ENCODE results near the gene AKR1E2.

Gene AKR1E2

GRCh38 chr10:4847561-4848355 is 21.8 kb downstream of the AKR1E2 start:
- FAIRE-seq, result no peak
- TF ChIP-seq POU2F2 (IDR thresholded peaks at IDR 0.05; ENCODE audit: low read depth, low read length), result no peak

GRCh38 chr10:4848356-4849041 is 22.5 kb downstream of the AKR1E2 start:
- no peak for DNase-seq (ENCODE audit: insufficient read length, low spot score)
- TF ChIP-seq SPI1 (IDR thresholded peaks at IDR 0.05; ENCODE audit: low read depth, low read length) (peak; percentile 71), PAX5 (IDR thresholded peaks at IDR 0.05; ENCODE audit: insufficient read depth, low read length, severe bottlenecking) (no peak)
- FAIRE-seq, result no peak

More at GRCh38 chr10:4847561-4848355, 21.8 kb downstream of the AKR1E2 start:
- DNase-seq (ENCODE audit: insufficient read length, low spot score), result no peak

GRCh38 chr10:4849042-4849402 is 23.0 kb downstream of the AKR1E2 start:
- TF ChIP-seq PAX5 (IDR thresholded peaks at IDR 0.05; ENCODE audit: insufficient read depth, low read length, severe bottlenecking) (no peak), POU2F2 (IDR thresholded peaks at IDR 0.05; ENCODE audit: low read depth, low read length) (no peak), POLR2A (IDR thresholded peaks at IDR 0.05; ENCODE audit: low read depth, low read length) (no peak), SPI1 (IDR thresholded peaks at IDR 0.05; ENCODE audit: low read depth, low read length) (no peak), POLR2AphosphoS5 (IDR thresholded peaks at IDR 0.05; ENCODE audit: low read depth, low read length) (no peak), TAF1 (IDR thresholded peaks at IDR 0.05; ENCODE audit: low read depth, low read length) (no peak)
- FAIRE-seq, result no peak
- DNase-seq (ENCODE audit: insufficient read length, low spot score), result no peak

- TF ChIP-seq PAX5 (IDR thresholded peaks at IDR 0.05; ENCODE audit: insufficient read depth, low read length, severe bottlenecking), result peak; percentile 55
- no peak for TF ChIP-seq POLR2AphosphoS5 (IDR thresholded peaks at IDR 0.05; ENCODE audit: low read depth, low read length)
- TF ChIP-seq TAF1 (IDR thresholded peaks at IDR 0.05; ENCODE audit: low read depth, low read length), result no peak
- TF ChIP-seq SPI1 (IDR thresholded peaks at IDR 0.05; ENCODE audit: low read depth, low read length), result peak; percentile 80
- TF ChIP-seq POLR2A (IDR thresholded peaks at IDR 0.05; ENCODE audit: low read depth, low read length), result no peak
- TF ChIP-seq POU2F2 (IDR thresholded peaks at IDR 0.05; ENCODE audit: low read depth, low read length), result peak; percentile 83; the same call in 1 of the 2 replicates
- DNase-seq (ENCODE audit: insufficient read length, low spot score), result no peak
- peak; percentile 90 for FAIRE-seq
Observed at GRCh38 chr10:4849555-4850242, 23.7 kb downstream of the AKR1E2 start.

- TF ChIP-seq SPI1 (IDR thresholded peaks at IDR 0.05; ENCODE audit: low read depth, low read length) (no peak), TAF1 (IDR thresholded peaks at IDR 0.05; ENCODE audit: low read depth, low read length) (no peak), PAX5 (IDR thresholded peaks at IDR 0.05; ENCODE audit: insufficient read depth, low read length, severe bottlenecking) (no peak), POU2F2 (IDR thresholded peaks at IDR 0.05; ENCODE audit: low read depth, low read length) (no peak), POLR2AphosphoS5 (IDR thresholded peaks at IDR 0.05; ENCODE audit: low read depth, low read length) (no peak), POLR2A (IDR thresholded peaks at IDR 0.05; ENCODE audit: low read depth, low read length) (no peak)
- FAIRE-seq (no peak), DNase-seq (ENCODE audit: insufficient read length, low spot score) (no peak)
Observed at GRCh38 chr10:4850397-4850796, 24.4 kb downstream of the AKR1E2 start.

GRCh38 chr10:4851176-4851575 is 25.2 kb downstream of the AKR1E2 start:
- DNase-seq (ENCODE audit: insufficient read length, low spot score) (no peak), FAIRE-seq (no peak)
- TF ChIP-seq PAX5 (IDR thresholded peaks at IDR 0.05; ENCODE audit: insufficient read depth, low read length, severe bottlenecking), result no peak
- no peak for TF ChIP-seq SPI1 (IDR thresholded peaks at IDR 0.05; ENCODE audit: low read depth, low read length)
- TF ChIP-seq TAF1 (IDR thresholded peaks at IDR 0.05; ENCODE audit: low read depth, low read length), result no peak
- no peak for TF ChIP-seq POLR2A (IDR thresholded peaks at IDR 0.05; ENCODE audit: low read depth, low read length)
- TF ChIP-seq POLR2AphosphoS5 (IDR thresholded peaks at IDR 0.05; ENCODE audit: low read depth, low read length), result no peak
- TF ChIP-seq POU2F2 (IDR thresholded peaks at IDR 0.05; ENCODE audit: low read depth, low read length), result no peak

- FAIRE-seq (no peak), DNase-seq (ENCODE audit: insufficient read length, low spot score) (no peak)
- TF ChIP-seq POU2F2 (IDR thresholded peaks at IDR 0.05; ENCODE audit: low read depth, low read length), result no peak
- TF ChIP-seq POLR2AphosphoS5 (IDR thresholded peaks at IDR 0.05; ENCODE audit: low read depth, low read length), result no peak
- TF ChIP-seq SPI1 (IDR thresholded peaks at IDR 0.05; ENCODE audit: low read depth, low read length), result no peak
- no peak for TF ChIP-seq TAF1 (IDR thresholded peaks at IDR 0.05; ENCODE audit: low read depth, low read length)
- no peak for TF ChIP-seq PAX5 (IDR thresholded peaks at IDR 0.05; ENCODE audit: insufficient read depth, low read length, severe bottlenecking)
- TF ChIP-seq POLR2A (IDR thresholded peaks at IDR 0.05; ENCODE audit: low read depth, low read length), result no peak
Observed at GRCh38 chr10:4851846-4852245, 25.8 kb downstream of the AKR1E2 start.

- DNase-seq (ENCODE audit: insufficient read length, low spot score) (no peak), FAIRE-seq (no peak)
- TF ChIP-seq POU2F2 (IDR thresholded peaks at IDR 0.05; ENCODE audit: low read depth, low read length) (no peak), TAF1 (IDR thresholded peaks at IDR 0.05; ENCODE audit: low read depth, low read length) (no peak), POLR2A (IDR thresholded peaks at IDR 0.05; ENCODE audit: low read depth, low read length) (no peak), PAX5 (IDR thresholded peaks at IDR 0.05; ENCODE audit: insufficient read depth, low read length, severe bottlenecking) (no peak), POLR2AphosphoS5 (IDR thresholded peaks at IDR 0.05; ENCODE audit: low read depth, low read length) (no peak), SPI1 (IDR thresholded peaks at IDR 0.05; ENCODE audit: low read depth, low read length) (no peak)
Observed at GRCh38 chr10:4865945-4866661, 40.1 kb downstream of the AKR1E2 start.

GRCh38 chr10:4867109-4867519 is 41.1 kb downstream of the AKR1E2 start:
- TF ChIP-seq POLR2A (IDR thresholded peaks at IDR 0.05; ENCODE audit: low read depth, low read length) (no peak), POU2F2 (IDR thresholded peaks at IDR 0.05; ENCODE audit: low read depth, low read length) (no peak), SPI1 (IDR thresholded peaks at IDR 0.05; ENCODE audit: low read depth, low read length) (no peak), PAX5 (IDR thresholded peaks at IDR 0.05; ENCODE audit: insufficient read depth, low read length, severe bottlenecking) (no peak), TAF1 (IDR thresholded peaks at IDR 0.05; ENCODE audit: low read depth, low read length) (no peak), POLR2AphosphoS5 (IDR thresholded peaks at IDR 0.05; ENCODE audit: low read depth, low read length) (no peak)
- DNase-seq (ENCODE audit: insufficient read length, low spot score), result no peak
- FAIRE-seq, result no peak

All from GM12891 (cell line).